ENCODE results near the gene ADGRV1. TPM values are rescaled to one million over a fixed set of nuclear protein-coding genes. Genes with fewer than 3 reads are reported as not detected.

The ADGRV1 gene
- total and polyA plus RNA-seq, 9 of the 15 experiments (the other 6 are each of a cell fraction or from before 2014, with no cell fraction given), result 21.7 to 156 (median 58.2) TPM

- TF ChIP-seq ZNF592 (IDR thresholded peaks at IDR 0.05), result no peak
- no peak for TF ChIP-seq COPS2 (conservative IDR thresholded peaks at IDR 0.05)
- no peak for TF ChIP-seq MECOM (CRISPR knock-in tag; IDR thresholded peaks at IDR 0.05)
- TF ChIP-seq MBD2 (IDR thresholded peaks at IDR 0.05; ENCODE audit: borderline replicate concordance, low read depth), result no peak
- TF ChIP-seq ZNF398 (CRISPR knock-in tag; IDR thresholded peaks at IDR 0.05), result no peak
- peak; percentile 53 for TF ChIP-seq GABPA (tag; conservative IDR thresholded peaks at IDR 0.05; ENCODE audit: low read depth)
- no peak for TF ChIP-seq DIDO1 (tag; IDR thresholded peaks at IDR 0.05; ENCODE audit: low read depth)
- TF ChIP-seq FOXA3 (CRISPR knock-in tag; conservative IDR thresholded peaks at IDR 0.05 in 1 of 2, IDR thresholded peaks at IDR 0.05 in 1 of 2), result 0 out of 4 replicates have a peak, but pooled peaks of 1 of the 2 experiments have one; percentile 21
- TF ChIP-seq HDAC3 (IDR thresholded peaks at IDR 0.05; ENCODE audit: borderline replicate concordance, partially characterized antibody), result no peak
- no peak for TF ChIP-seq STAT5A (IDR thresholded peaks at IDR 0.05; ENCODE audit: borderline replicate concordance, low read length)
- no peak for TF ChIP-seq ZBED1 (IDR thresholded peaks at IDR 0.05)
- no peak for TF ChIP-seq TAF1 (IDR thresholded peaks at IDR 0.05; ENCODE audit: control insufficient read depth, extremely low read depth, insufficient read depth, low read length, severe bottlenecking)
- no peak for TF ChIP-seq ZNF140 (CRISPR knock-in tag; IDR thresholded peaks at IDR 0.05)
- no peak for TF ChIP-seq REST (IDR thresholded peaks at IDR 0.05; ENCODE audit: borderline replicate concordance)
- TF ChIP-seq REST (CRISPR knock-in tag; IDR thresholded peaks at IDR 0.05; ENCODE audit: low read depth), result no peak
These were observed 79.1 kb downstream of the ADGRV1 start (continued) for GRCh38 chr5:90637731-90638130.

All from K562 (cell line).